ENCODE results near the gene CLN6. TPM values are rescaled to one million over a fixed set of nuclear protein-coding genes. Genes with fewer than 3 reads are reported as not detected.

CLN6 gene
- total RNA-seq, 3 donors from 2014 or later (not counting 1 experiment from before 2014, with no cell fraction given) = 14.9 to 19.0 (median 15.5) TPM

DNA sequence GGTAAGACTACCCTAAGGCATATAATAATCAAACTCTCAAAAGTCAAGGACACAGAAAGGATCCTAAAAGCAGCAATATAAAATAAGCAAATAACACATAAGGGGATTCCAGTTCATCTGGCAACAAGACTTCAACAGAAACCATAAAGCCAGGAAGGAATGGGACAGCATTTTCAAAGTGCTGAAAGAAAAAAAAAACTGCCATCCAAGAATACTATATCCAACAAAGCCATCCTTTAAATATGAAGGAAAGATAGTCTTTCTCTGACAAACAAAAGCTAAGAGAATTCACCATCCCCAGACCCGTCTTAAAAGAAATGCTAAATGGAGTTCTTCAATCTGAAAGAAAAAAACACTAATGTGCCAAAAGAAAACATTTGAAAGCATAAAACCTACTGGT is 14.7 kb upstream of the CLN6 start:
- WGBS (ENCODE audit: insufficient coverage) = 100% methylated on average over 1 of the region's 1 CpG
- Histone ChIP-seq H3K4me1 (ENCODE audit: control insufficient read depth, insufficient read depth, low read length) (no peaks in the 10 kb centered on the region), H3K4me3 (ENCODE audit: low read length) (no peak overlapping the region), H3K27ac (ENCODE audit: low read length) (no peak overlapping the region), H3K27me3 (ENCODE audit: control insufficient read depth, insufficient read depth, low read length) (no peaks in the 10 kb centered on the region), H3K36me3 (ENCODE audit: control insufficient read depth, insufficient read depth, low read length) (no peaks in the 10 kb centered on the region), H3K9me3 (ENCODE audit: control insufficient read depth, insufficient read depth, low read length) (no peaks in the 10 kb centered on the region)
- intact Hi-C loops (cut with micrococcal nuclease) = no loop called here
- ATAC-seq (no peak), DNase-seq (no peak)
- Mint-ChIP-seq H3K36me3 (peaks cover 18% of the 10 kb centered on the region), H3K27ac (no peak overlapping the region), H3K9me3 (no peaks in the 10 kb centered on the region), H3K4me1 (no peaks in the 10 kb centered on the region), H3K27me3 (ENCODE audit: low read depth in 2 of 2) (peaks cover 14 to 45% of the 10 kb centered on the region in 2 donors), H3K4me3 (no peak overlapping the region)
- TF ChIP-seq, protein P1, sequence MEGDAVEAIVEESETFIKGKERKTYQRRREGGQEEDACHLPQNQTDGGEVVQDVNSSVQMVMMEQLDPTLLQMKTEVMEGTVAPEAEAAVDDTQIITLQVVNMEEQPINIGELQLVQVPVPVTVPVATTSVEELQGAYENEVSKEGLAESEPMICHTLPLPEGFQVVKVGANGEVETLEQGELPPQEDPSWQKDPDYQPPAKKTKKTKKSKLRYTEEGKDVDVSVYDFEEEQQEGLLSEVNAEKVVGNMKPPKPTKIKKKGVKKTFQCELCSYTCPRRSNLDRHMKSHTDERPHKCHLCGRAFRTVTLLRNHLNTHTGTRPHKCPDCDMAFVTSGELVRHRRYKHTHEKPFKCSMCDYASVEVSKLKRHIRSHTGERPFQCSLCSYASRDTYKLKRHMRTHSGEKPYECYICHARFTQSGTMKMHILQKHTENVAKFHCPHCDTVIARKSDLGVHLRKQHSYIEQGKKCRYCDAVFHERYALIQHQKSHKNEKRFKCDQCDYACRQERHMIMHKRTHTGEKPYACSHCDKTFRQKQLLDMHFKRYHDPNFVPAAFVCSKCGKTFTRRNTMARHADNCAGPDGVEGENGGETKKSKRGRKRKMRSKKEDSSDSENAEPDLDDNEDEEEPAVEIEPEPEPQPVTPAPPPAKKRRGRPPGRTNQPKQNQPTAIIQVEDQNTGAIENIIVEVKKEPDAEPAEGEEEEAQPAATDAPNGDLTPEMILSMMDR (IDR thresholded peaks at IDR 0.05) = no peak

DNA sequence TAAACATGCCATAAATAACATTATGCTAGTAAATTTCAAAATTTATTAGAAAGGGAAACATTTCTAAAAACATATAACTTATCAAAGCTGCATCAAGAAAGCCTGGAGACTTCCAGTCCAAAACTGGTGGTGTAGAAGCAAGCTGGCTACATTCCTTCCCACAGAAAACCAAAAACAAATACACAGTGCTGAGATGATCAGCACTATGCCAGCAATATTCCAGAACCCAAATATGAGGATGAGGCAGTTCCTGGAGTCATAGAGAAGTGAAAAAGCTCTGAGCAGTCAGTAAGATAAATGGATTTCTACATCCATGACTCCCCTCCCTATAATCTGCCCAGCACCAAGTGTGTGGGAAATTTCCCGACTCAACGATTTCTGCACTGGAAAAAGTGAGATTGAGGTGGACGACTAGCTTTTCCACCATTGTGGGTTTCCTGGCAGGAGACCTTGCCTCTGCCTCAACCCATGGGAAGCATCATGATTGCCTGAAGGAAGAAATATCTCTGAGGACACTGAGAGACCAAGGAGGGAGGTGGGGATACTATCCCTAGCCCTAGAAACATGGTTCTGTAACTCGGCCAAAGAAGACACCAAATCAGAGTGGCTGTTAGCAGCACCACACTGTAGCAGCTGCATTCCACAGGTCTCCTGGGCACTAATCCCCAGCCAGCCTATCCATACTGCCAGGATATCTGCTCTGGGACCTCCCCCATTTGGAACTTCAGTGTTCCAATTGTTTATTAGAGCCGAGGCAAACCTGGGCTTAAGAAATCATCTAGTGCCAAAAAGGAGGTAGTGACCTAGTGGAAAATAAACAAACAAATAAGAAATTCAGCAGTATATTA is 11.8 kb upstream of the CLN6 start:
- Histone ChIP-seq H3K27ac (ENCODE audit: low read length) (no peak overlapping the region), H3K36me3 (ENCODE audit: control insufficient read depth, insufficient read depth, low read length) (no peaks in the 10 kb centered on the region), H3K4me1 (ENCODE audit: control insufficient read depth, insufficient read depth, low read length) (no peaks in the 10 kb centered on the region), H3K27me3 (ENCODE audit: control insufficient read depth, insufficient read depth, low read length) (no peaks in the 10 kb centered on the region), H3K9me3 (ENCODE audit: control insufficient read depth, insufficient read depth, low read length) (no peaks in the 10 kb centered on the region), H3K4me3 (ENCODE audit: low read length) (no peak overlapping the region)
- H3K27me3 Mint-ChIP-seq (ENCODE audit: low read depth in 2 of 2) = peaks cover 8 to 34% of the 10 kb centered on the region in 2 donors
- DNase-seq (no peak), ATAC-seq (no peak)
- H3K36me3 Mint-ChIP-seq = peaks cover 18% of the 10 kb centered on the region
- TF ChIP-seq, protein P1 (IDR thresholded peaks at IDR 0.05) = no peak
- H3K4me1 Mint-ChIP-seq = no peaks in the 10 kb centered on the region
- H3K4me3 Mint-ChIP-seq = no peak overlapping the region
- WGBS (ENCODE audit: insufficient coverage) = 84% methylated on average over 5 of the region's 5 CpGs
- intact Hi-C loops (cut with micrococcal nuclease) = no loop called here
- H3K27ac Mint-ChIP-seq = no peak overlapping the region
- no peaks in the 10 kb centered on the region for H3K9me3 Mint-ChIP-seq

DNA sequence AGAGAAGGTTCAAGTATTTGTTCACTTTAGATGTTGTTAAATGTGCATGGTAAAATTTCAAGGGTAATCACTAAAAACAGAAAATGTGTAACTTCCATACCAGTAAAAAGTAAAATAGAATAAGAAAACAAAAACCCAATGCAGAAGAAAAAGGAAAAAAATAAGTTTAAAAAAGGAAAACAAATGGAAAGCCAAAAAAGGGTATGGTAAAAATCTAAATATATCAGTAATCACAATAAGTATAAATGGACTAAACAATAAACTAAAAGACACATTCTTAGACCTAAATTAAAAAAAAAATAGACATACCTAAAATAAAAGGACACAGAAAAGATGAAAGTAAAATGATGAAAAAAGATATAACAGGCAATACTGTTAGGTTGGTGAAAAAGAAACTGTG is 9.5 kb upstream of the CLN6 start:
- peaks cover 8% of the 10 kb centered on the region for H3K36me3 Mint-ChIP-seq
- no peak for ATAC-seq
- TF ChIP-seq, protein P1 (IDR thresholded peaks at IDR 0.05) = no peak

More for the DNA sequence above, 9.5 kb upstream of the CLN6 start:
- no peaks in the 10 kb centered on the region for H3K9me3 ChIP-seq (ENCODE audit: control insufficient read depth, insufficient read depth, low read length)
- Mint-ChIP-seq H3K4me3 (no peak overlapping the region), H3K4me1 (no peaks in the 10 kb centered on the region), H3K27me3 (ENCODE audit: low read depth in 2 of 2) (peaks cover 10 to 34% of the 10 kb centered on the region in 2 donors), H3K27ac (no peak overlapping the region), H3K9me3 (no peaks in the 10 kb centered on the region)
- H3K27me3 ChIP-seq (ENCODE audit: control insufficient read depth, insufficient read depth, low read length) = no peaks in the 10 kb centered on the region
- H3K4me3 ChIP-seq (ENCODE audit: low read length) = no peak overlapping the region
- intact Hi-C loops (cut with micrococcal nuclease) = no loop called here
- H3K4me1 ChIP-seq (ENCODE audit: control insufficient read depth, insufficient read depth, low read length) = no peaks in the 10 kb centered on the region
- DNase-seq = no peak
- H3K36me3 ChIP-seq (ENCODE audit: control insufficient read depth, insufficient read depth, low read length) = no peaks in the 10 kb centered on the region
- H3K27ac ChIP-seq (ENCODE audit: low read length) = no peak overlapping the region

Data from natural killer cell (primary cell).